Neural progenitor cell (in vitro differentiated cells): Measurements from ENCODE around the gene MFAP4. TPM values are rescaled to one million over a fixed set of nuclear protein-coding genes. Genes with fewer than 3 reads are reported as not detected.

ENCODE experiments used
- DNase-seq: peaks from one replicate; pipeline ENCODE4 v3.0.0-alpha.2; 2016; ENCODE audit warnings: low spot score
- H2AFZ ChIP-seq: fragments of 200-600 bp; sonication (generic); replicated peaks from 2 replicates; pipeline ENCODE4 v1.6.1; 2016; ENCODE audit warnings: antibody characterized with exemption
- H3F3A ChIP-seq: fragments of 200-600 bp; sonication (generic); 2 replicates; pipeline ENCODE4 v1.6.1; 2016; ENCODE audit warnings: antibody characterized with exemption, low read depth
- H3K27ac ChIP-seq: fragments of 200-600 bp; sonication (generic); 2 replicates; pipeline ENCODE4 v1.5.1; 2016; ENCODE audit warnings: mild to moderate bottlenecking
- H3K27me3 ChIP-seq: fragments of 200-600 bp; sonication (generic); 2 replicates; pipeline ENCODE4 v1.6.1; 2016; ENCODE audit warnings: mild to moderate bottlenecking, moderate library complexity
- H3K36me3 ChIP-seq: fragments of 200-600 bp; sonication (generic); 2 replicates; pipeline ENCODE4 v1.5.1; 2016
- H3K4me1 ChIP-seq: fragments of 200-600 bp; sonication (generic); 2 replicates; pipeline ENCODE4 v1.6.1; 2016; ENCODE audit warnings: mixed run types
- H3K4me2 ChIP-seq: fragments of 200-600 bp; sonication (generic); 2 replicates; pipeline ENCODE4 v1.6.1; 2016
- H3K4me3 ChIP-seq: fragments of 200-600 bp; sonication (generic); 2 replicates; pipeline ENCODE4 v1.5.1; 2016
- H3K79me2 ChIP-seq: fragments of 200-600 bp; sonication (generic); 2 replicates; pipeline ENCODE4 v1.6.1; 2016; ENCODE audit warnings: low read depth
- H3K9ac ChIP-seq: fragments of 200-600 bp; sonication (generic); 2 replicates; pipeline ENCODE4 v1.6.1; 2016
- H3K9me3 ChIP-seq: fragments of 200-600 bp; sonication (generic); 2 replicates; pipeline ENCODE4 v1.5.1; 2016; ENCODE audit warnings: low read depth
- H4K20me1 ChIP-seq: fragments of 200-600 bp; sonication (generic); 2 replicates; pipeline ENCODE4 v1.6.1; 2016; ENCODE audit warnings: low read depth
- H3K27ac Mint-ChIP-seq: 3 replicates; pipeline ENCODE4 v1.8.0; 2021; ENCODE audit warnings: mixed read lengths
- H3K27me3 Mint-ChIP-seq: 2 replicates; pipeline ENCODE4 v1.8.0; 2022; ENCODE audit warnings: low read depth, mild to moderate bottlenecking, inconsistent platforms, moderate library complexity, mixed read lengths; ENCODE audit not compliant: insufficient read depth
- H3K36me3 Mint-ChIP-seq: 3 replicates; pipeline ENCODE4 v1.8.0; 2021; ENCODE audit warnings: mixed read lengths
- H3K4me1 Mint-ChIP-seq: 3 replicates; pipeline ENCODE4 v1.8.0; 2021; ENCODE audit warnings: mixed read lengths
- H3K4me3 Mint-ChIP-seq: 3 replicates; pipeline ENCODE4 v1.8.0; 2021; ENCODE audit warnings: mild to moderate bottlenecking, moderate library complexity, mixed read lengths
- H3K9me3 Mint-ChIP-seq: 3 replicates; pipeline ENCODE4 v1.8.0; 2020; ENCODE audit warnings: mixed read lengths
- EZH2 ChIP-seq: fragments of 200-600 bp; sonication (generic); IDR thresholded peaks from 2 replicates; pipeline ENCODE4 v1.6.1; 2017; ENCODE audit warnings: antibody characterized with exemption, mild to moderate bottlenecking, moderate library complexity
- EZH2phosphoT487 ChIP-seq: fragments of 200-600 bp; sonication (generic); IDR thresholded peaks from 2 replicates; pipeline ENCODE4 v1.6.1; 2017; ENCODE audit warnings: antibody characterized with exemption
- microRNA counts: library from miRNA; unstranded; fragments of <30 nt; microRNA quantifications from one replicate; lab custom pipeline; 2016
- microRNA-seq: library from miRNA; unstranded; fragments of <30 nt; microRNA quantifications from one replicate; pipeline ENCODE4, GENCODE V29; 2016
- small RNA-seq: library from RNA; depleted of rRNA; stranded (forward); fragments of <200 nt; gene quantifications from one replicate; pipeline ENCODE3, GENCODE V24; 2015
- total RNA-seq: library from RNA; depleted of rRNA; stranded (reverse); fragments of >200 nt; gene quantifications from 2 replicates; pipeline ENCODE4 v1.2.3, GENCODE V29; 2015; ENCODE audit warnings: low replicate concordance
- TF ChIP-seq, protein P1 (sequence below): fragments of 200-600 bp; sonication (generic); IDR thresholded peaks from 2 replicates; pipeline ENCODE4 v1.5.1; 2017; ENCODE audit warnings: antibody characterized with exemption, mild to moderate bottlenecking

Gene MFAP4
- total RNA-seq, 1 donor from 2014 or later = not detected

DNA sequence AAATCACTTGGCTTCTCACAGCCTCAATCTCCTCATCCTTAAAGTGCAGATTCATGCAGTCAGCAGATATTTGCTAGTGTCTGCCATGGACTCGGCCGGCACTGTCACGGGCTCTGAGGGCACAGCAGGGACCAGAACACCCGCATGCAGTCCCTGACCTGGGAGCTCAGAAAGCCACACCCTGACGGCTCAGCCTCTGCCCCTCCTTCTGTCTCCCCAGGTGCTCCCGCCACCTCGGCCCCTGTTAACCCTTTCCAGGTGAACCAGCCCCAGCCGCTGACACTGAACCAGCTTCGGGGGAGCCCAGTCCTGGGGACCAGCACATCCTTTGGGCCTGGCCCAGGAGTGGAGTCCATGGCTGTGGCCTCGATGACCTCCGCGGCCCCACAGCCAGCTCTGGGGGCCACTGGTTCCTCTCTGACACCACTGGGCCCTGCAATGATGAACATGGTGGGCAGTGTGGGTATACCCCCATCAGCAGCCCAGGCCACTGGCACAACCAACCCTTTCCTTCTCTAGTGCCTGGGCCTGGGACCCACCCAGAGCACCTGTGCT, 53.2 kb downstream of the MFAP4 start:
- Mint-ChIP-seq H3K4me3 (no peak overlapping the region), H3K9me3 (peaks cover 2% of the 10 kb centered on the region), H3K27me3 (peaks cover 8% of the 10 kb centered on the region), H3K4me1 (peaks cover 44% of the 10 kb centered on the region), H3K36me3 (peaks cover 7% of the 10 kb centered on the region), H3K27ac (no peak overlapping the region)
- DNase-seq = no peak
- Histone ChIP-seq H3K27ac (no peak overlapping the region), H3K36me3 (no peaks in the 10 kb centered on the region), H3K27me3 (no peaks in the 10 kb centered on the region), H2AFZ (no peak overlapping the region), H4K20me1 (peaks cover 2% of the 10 kb centered on the region), H3K9me3 (no peaks in the 10 kb centered on the region), H3K4me2 (no peak overlapping the region), H3K4me3 (no peak overlapping the region), H3K4me1 (no peaks in the 10 kb centered on the region), H3K9ac (no peak overlapping the region), H3F3A (peaks cover 3% of the 10 kb centered on the region), H3K79me2 (no peaks in the 10 kb centered on the region)
- no peak for TF ChIP-seq EZH2
- TF ChIP-seq, protein P1, sequence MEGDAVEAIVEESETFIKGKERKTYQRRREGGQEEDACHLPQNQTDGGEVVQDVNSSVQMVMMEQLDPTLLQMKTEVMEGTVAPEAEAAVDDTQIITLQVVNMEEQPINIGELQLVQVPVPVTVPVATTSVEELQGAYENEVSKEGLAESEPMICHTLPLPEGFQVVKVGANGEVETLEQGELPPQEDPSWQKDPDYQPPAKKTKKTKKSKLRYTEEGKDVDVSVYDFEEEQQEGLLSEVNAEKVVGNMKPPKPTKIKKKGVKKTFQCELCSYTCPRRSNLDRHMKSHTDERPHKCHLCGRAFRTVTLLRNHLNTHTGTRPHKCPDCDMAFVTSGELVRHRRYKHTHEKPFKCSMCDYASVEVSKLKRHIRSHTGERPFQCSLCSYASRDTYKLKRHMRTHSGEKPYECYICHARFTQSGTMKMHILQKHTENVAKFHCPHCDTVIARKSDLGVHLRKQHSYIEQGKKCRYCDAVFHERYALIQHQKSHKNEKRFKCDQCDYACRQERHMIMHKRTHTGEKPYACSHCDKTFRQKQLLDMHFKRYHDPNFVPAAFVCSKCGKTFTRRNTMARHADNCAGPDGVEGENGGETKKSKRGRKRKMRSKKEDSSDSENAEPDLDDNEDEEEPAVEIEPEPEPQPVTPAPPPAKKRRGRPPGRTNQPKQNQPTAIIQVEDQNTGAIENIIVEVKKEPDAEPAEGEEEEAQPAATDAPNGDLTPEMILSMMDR = no peak
- no peak for TF ChIP-seq EZH2phosphoT487

MicroRNA genes within 50 kb of the gene (microRNA counts, 767-probe panel; counts per million panel counts)
- 8,137 counts per million, percentile 94 among the panel's probes with 10 or more counts for microRNA hsa-miR-1180 (lab: Ali Mortazavi, UCI)

Small RNAs within 50 kb of the gene (microRNA-seq; reads per million reads assigned to microRNA genes)
- 610 reads per million, percentile 91 among the genes with 10 or more reads in this experiment for gene MIR1180

Small RNAs within 50 kb of the gene (small RNA-seq; reads per million reads assigned to genes)
- gene MIR1180 (3.7 reads per million, percentile 93 among the genes with 10 or more reads in this experiment), gene RF00537 (not detected)

Other genes starting within 250 kb of the MFAP4 start
- gene EPN2, start 149.8 kb downstream of the MFAP4 start, total RNA-seq = 30.5 and 36.2 TPM in 2 replicates
- gene B9D1, start 24.5 kb downstream of the MFAP4 start, total RNA-seq = 15.1 and 43.0 TPM in 2 replicates
- gene MAPK7, start 8.7 kb downstream of the MFAP4 start, total RNA-seq = 12.2 and 20.7 TPM in 2 replicates
- gene RNF112, start 24.0 kb upstream of the MFAP4 start, total RNA-seq = 0.86 and 1.8 TPM in 2 replicates
- gene SLC47A1, start 146.7 kb upstream of the MFAP4 start, total RNA-seq = 1.9 and 2.1 TPM in 2 replicates